OCI-M1 (cell line): ENCODE measurements around the gene ZNF48.

Experiments
- DNase-seq: peaks from one replicate; lab custom pipeline; 2025; lab: John Stamatoyannopoulos, UW

Gene ZNF48

GRCh38 chr16:30395155-30395991 lies at the start of gene ZNF48:
Gene ZNF48, plus strand, starts transcription at chr16:30395420. Its CDS starts 375 bp downstream, at chr16:30395795.
- peak; percentile 97 for DNase-seq

GRCh38 chr16:30346286-30346685 lies 48.9 kb upstream of the ZNF48 start:
- DNase-seq: no peak

- no peak for DNase-seq
Measured at GRCh38 chr16:30348113-30348512, 47.1 kb upstream of the ZNF48 start.

GRCh38 chr16:30348929-30349328 lies 46.3 kb upstream of the ZNF48 start:
- no peak for DNase-seq

- no peak for DNase-seq
Measured at GRCh38 chr16:30349675-30350074, 45.5 kb upstream of the ZNF48 start.

- no peak for DNase-seq
Measured at GRCh38 chr16:30350134-30350871, 44.9 kb upstream of the ZNF48 start.

GRCh38 chr16:30351001-30351441 lies 44.2 kb upstream of the ZNF48 start:
- no peak for DNase-seq

- DNase-seq: no peak
Measured at GRCh38 chr16:30351586-30352419, 43.4 kb upstream of the ZNF48 start.

GRCh38 chr16:30352488-30353401 lies 42.5 kb upstream of the ZNF48 start:
- no peak for DNase-seq

- no peak for DNase-seq
Measured at GRCh38 chr16:30353438-30354129, 41.6 kb upstream of the ZNF48 start.

GRCh38 chr16:30354423-30355143 lies 40.6 kb upstream of the ZNF48 start:
- DNase-seq: peak; percentile 52

- DNase-seq: peak; percentile 99
Measured at GRCh38 chr16:30355144-30355953, 39.9 kb upstream of the ZNF48 start, which contains the start of gene CD2BP2. Gene CD2BP2, minus strand, starts transcription at chr16:30355308. Its CDS starts 627 bp downstream, at chr16:30354681.

- DNase-seq: no peak
Measured at GRCh38 chr16:30355954-30356308, 39.3 kb upstream of the ZNF48 start.

GRCh38 chr16:30356401-30357084 lies 38.7 kb upstream of the ZNF48 start:
- peak; percentile 56 for DNase-seq

GRCh38 chr16:30357085-30357714 lies 38.0 kb upstream of the ZNF48 start:
- DNase-seq: no peak

GRCh38 chr16:30357715-30358576 lies 37.3 kb upstream of the ZNF48 start:
- DNase-seq: no peak

- no peak for DNase-seq
Measured at GRCh38 chr16:30358577-30358936, 36.7 kb upstream of the ZNF48 start.
